DMS153 treated with DMSO at 0.1 percent for 48 hours (cell line): ENCODE measurements around the gene IFI6.
"Not testable (repeated sequence)": the region's sequence is repeated elsewhere in the genome, so short reads cannot be mapped to it uniquely, and the experiment has no call there.

Experiments used
- DNase-seq: peaks from one replicate; lab custom pipeline; 2025; ENCODE audit not compliant: unreplicated experiment; lab: John Stamatoyannopoulos, UW

IFI6 gene

GRCh38 chr1:27671964-27672749 is at the start of gene IFI6:
Gene IFI6, minus strand, starts transcription at chr1:27672192. Its CDS starts 2,878 bp downstream, at chr1:27669314.
- peak; percentile 98 for DNase-seq

- DNase-seq, result no peak
These were observed 47.6 kb upstream of the IFI6 start for GRCh38 chr1:27719286-27720251.

GRCh38 chr1:27716262-27716895 is 44.4 kb upstream of the IFI6 start:
- no peak for DNase-seq

GRCh38 chr1:27713869-27714513 is 42.0 kb upstream of the IFI6 start:
- no peak for DNase-seq

- no peak for DNase-seq
These were observed 41.2 kb upstream of the IFI6 start for GRCh38 chr1:27713139-27713725.

GRCh38 chr1:27710574-27710973 is 38.6 kb upstream of the IFI6 start:
- no peak for DNase-seq

- no peak for DNase-seq
These were observed 33.6 kb upstream of the IFI6 start for GRCh38 chr1:27705545-27705944.

- no peak for DNase-seq
These were observed 33.0 kb upstream of the IFI6 start for GRCh38 chr1:27704958-27705357.

GRCh38 chr1:27696835-27697234 is 24.8 kb upstream of the IFI6 start:
- DNase-seq, result not testable (repeated sequence)

- no peak for DNase-seq
These were observed 18.2 kb upstream of the IFI6 start for GRCh38 chr1:27690183-27690582.

- no peak for DNase-seq
These were observed 17.6 kb upstream of the IFI6 start for GRCh38 chr1:27689423-27690173.

GRCh38 chr1:27687906-27688305 is 15.9 kb upstream of the IFI6 start:
- DNase-seq, result no peak

GRCh38 chr1:27686223-27686990 is 14.4 kb upstream of the IFI6 start:
- DNase-seq, result peak; percentile 25

GRCh38 chr1:27684176-27684575 is 12.2 kb upstream of the IFI6 start:
- no peak for DNase-seq

- DNase-seq, result no peak
These were observed 10.5 kb upstream of the IFI6 start for GRCh38 chr1:27682351-27682944.

GRCh38 chr1:27681580-27681979 is 9.6 kb upstream of the IFI6 start:
- DNase-seq, result not testable (repeated sequence)

- DNase-seq, result not testable (repeated sequence)
These were observed 8.3 kb upstream of the IFI6 start for GRCh38 chr1:27680225-27680791.

GRCh38 chr1:27678747-27679146 is 6.8 kb upstream of the IFI6 start:
- DNase-seq, result no peak
